ENCODE measurements around the gene CEP63. TPM values are rescaled to one million over a fixed set of nuclear protein-coding genes. Genes with fewer than 3 reads are reported as not detected.

CEP63 gene
- total RNA-seq, 1 experiment from 2014 or later: 19.1 TPM

- TF ChIP-seq TCF7L2 (IDR thresholded peaks at IDR 0.05; ENCODE audit: borderline replicate concordance, extremely low read depth, insufficient read depth, insufficient read length) (no peak), MAX (IDR thresholded peaks at IDR 0.05) (no peak), ZNF274 (IDR thresholded peaks at IDR 0.05; ENCODE audit: low read depth, low read length) (no peak), ELF1 (IDR thresholded peaks at IDR 0.05; ENCODE audit: borderline replicate concordance, low read depth) (no peak)
Measured at GRCh38 chr3:134617608-134618477, 132.0 kb downstream of the CEP63 start (continued).

- no peaks in the 10 kb centered on the region; the same call in 1 of the 2 replicates for H3K27me3 ChIP-seq (ENCODE audit: insufficient read depth, low read length)
- H3K9me3 ChIP-seq (ENCODE audit: control insufficient read depth in 1 of 2, insufficient read depth in 1 of 2, low read depth in 1 of 2, low read length in 2 of 2): no peaks in the 10 kb centered on the region
- no peak overlapping the region for H3K4me3 ChIP-seq (replicated peaks in 1 of 2; ENCODE audit: low read depth in 1 of 2, low read length in 2 of 2)
- no peaks in the 10 kb centered on the region for H3K36me3 ChIP-seq (ENCODE audit: control insufficient read depth in 1 of 2, insufficient read depth in 2 of 2, low read length in 2 of 2)
- CTCF ChIA-PET: no interaction called here
- intact Hi-C loops (cut with micrococcal nuclease): no loop called here
- TF ChIP-seq ZBTB33 (IDR thresholded peaks at IDR 0.05; ENCODE audit: extremely low read depth, insufficient replicate concordance, low read length) (no peak), EZH2phosphoT487 (IDR thresholded peaks at IDR 0.05; ENCODE audit: borderline replicate concordance) (no peak), ELF1 (IDR thresholded peaks at IDR 0.05; ENCODE audit: borderline replicate concordance, low read depth) (no peak), MAX (IDR thresholded peaks at IDR 0.05) (no peak), ATF3 (IDR thresholded peaks at IDR 0.05) (no peak), REST (IDR thresholded peaks at IDR 0.05; ENCODE audit: low read depth) (no peak), TCF7L2 (IDR thresholded peaks at IDR 0.05; ENCODE audit: borderline replicate concordance, extremely low read depth, insufficient read depth, insufficient read length) (no peak), SP1 (IDR thresholded peaks at IDR 0.05; ENCODE audit: low read depth) (no peak), EZH2 (IDR thresholded peaks at IDR 0.05) (no peak), CTCF (IDR thresholded peaks at IDR 0.05 in 2 of 3, conservative IDR thresholded peaks at IDR 0.05 in 1 of 3; ENCODE audit: borderline replicate concordance in 1 of 3, insufficient read depth in 1 of 3, low read depth in 2 of 3, low read length in 2 of 3) (no peak)
- H3K9me2 ChIP-seq (ENCODE audit: insufficient read depth): no peaks in the 10 kb centered on the region
- no peak overlapping the region for H3K9ac ChIP-seq (ENCODE audit: low read length)
- no peak overlapping the region for H3K4me2 ChIP-seq (ENCODE audit: low read length)
- BruUV-seq (replicated peaks): no TSS peak
- no peak overlapping the region for H3K27ac ChIP-seq (ENCODE audit: low read depth, low read length)
- no peaks in the 10 kb centered on the region for H4K20me1 ChIP-seq (ENCODE audit: insufficient read depth)
- POLR2A ChIA-PET: no interaction called here
- DNase-seq (ENCODE audit: low read depth, low spot score) (no peak), ATAC-seq (no peak)
- H2AFZ ChIP-seq (ENCODE audit: low read depth, low read length, poor library complexity, severe bottlenecking): no peak overlapping the region
- H3K79me2 ChIP-seq (ENCODE audit: insufficient read depth, low read length): no peaks in the 10 kb centered on the region
- H3K4me1 ChIP-seq (ENCODE audit: control insufficient read depth in 1 of 2, insufficient read depth in 2 of 2, low read length in 2 of 2): no peaks in the 10 kb centered on the region
- RAD21 ChIA-PET (ENCODE audit: low non-redundant PET in 1 of 2, low total read pairs in 2 of 2, uncharacterized antibody in 2 of 2, unreplicated experiment in 2 of 2): no interaction called here
Measured at GRCh38 chr3:134618478-134619300, 132.8 kb downstream of the CEP63 start.

All from HCT116 (cell line).